WERI-Rb-1 (cell line): ENCODE measurements around the gene ATXN7L3.

Source experiments
- DNase-seq: peaks from one replicate; pipeline ENCODE4 v3.0.0-alpha.2; 2020
- H3K27ac ChIP-seq: fragments of 250-450 bp; sonication (Bioruptor Pico); 2 replicates; pipeline ENCODE4 v1.5.1; 2020; ENCODE audit warnings: mild to moderate bottlenecking, moderate library complexity
- H3K27me3 ChIP-seq: fragments of 250-450 bp; sonication (Bioruptor Pico); 2 replicates; pipeline ENCODE4 v1.5.1; 2021; ENCODE audit warnings: mild to moderate bottlenecking, low read depth, moderate library complexity; ENCODE audit not compliant: insufficient read depth, severe bottlenecking
- H3K36me3 ChIP-seq: fragments of 250-450 bp; sonication (Bioruptor Pico); 2 replicates; pipeline ENCODE4 v1.5.1; 2020; ENCODE audit warnings: mild to moderate bottlenecking, moderate library complexity
- H3K4me3 ChIP-seq: 2 replicates; pipeline ENCODE4 v1.5.1; 2011; ENCODE audit warnings: low read depth, mild to moderate bottlenecking, control low read depth, low read length
- H3K9me3 ChIP-seq: fragments of 250-450 bp; sonication (Bioruptor Pico); 2 replicates; pipeline ENCODE4 v1.5.1; 2021; ENCODE audit warnings: mild to moderate bottlenecking, moderate library complexity; ENCODE audit not compliant: severe bottlenecking
- CTCF ChIP-seq: IDR thresholded peaks from 2 replicates; pipeline ENCODE4 v1.5.1; 2011; ENCODE audit warnings: low read depth, mild to moderate bottlenecking, control low read depth, inconsistent platforms, low read length

Gene ATXN7L3

GRCh38 chr17:44236444-44236991 is 36.8 kb upstream of the ATXN7L3 start:
- H3K27me3 ChIP-seq, result no peaks in the 10 kb centered on the region
- no peak overlapping the region for H3K4me3 ChIP-seq
- TF ChIP-seq CTCF, result no peak
- no peak for DNase-seq
- no peaks in the 10 kb centered on the region for H3K36me3 ChIP-seq
- H3K27ac ChIP-seq, result no peak overlapping the region
- H3K9me3 ChIP-seq, result no peaks in the 10 kb centered on the region

- Histone ChIP-seq H3K27ac (no peak overlapping the region), H3K4me3 (no peak overlapping the region), H3K9me3 (no peaks in the 10 kb centered on the region), H3K36me3 (no peaks in the 10 kb centered on the region), H3K27me3 (no peaks in the 10 kb centered on the region)
- no peak for DNase-seq
- no peak for TF ChIP-seq CTCF
These were observed 35.9 kb upstream of the ATXN7L3 start for GRCh38 chr17:44235583-44235936.

GRCh38 chr17:44233582-44233981 is 33.9 kb upstream of the ATXN7L3 start:
- DNase-seq, result no peak
- Histone ChIP-seq H3K36me3 (no peaks in the 10 kb centered on the region), H3K27me3 (no peaks in the 10 kb centered on the region), H3K27ac (peak overlapping the region; percentile 66), H3K4me3 (no peak overlapping the region), H3K9me3 (no peaks in the 10 kb centered on the region)
- no peak for TF ChIP-seq CTCF

GRCh38 chr17:44232061-44232460 is 32.4 kb upstream of the ATXN7L3 start:
- TF ChIP-seq CTCF, result no peak
- H3K9me3 ChIP-seq, result no peaks in the 10 kb centered on the region

GRCh38 chr17:44230140-44230539 is 30.5 kb upstream of the ATXN7L3 start:
- no peaks in the 10 kb centered on the region for H3K27me3 ChIP-seq
- no peaks in the 10 kb centered on the region for H3K9me3 ChIP-seq
- no peaks in the 10 kb centered on the region for H3K36me3 ChIP-seq
- no peak for TF ChIP-seq CTCF
- no peak for DNase-seq
- H3K4me3 ChIP-seq, result no peak overlapping the region
- no peak overlapping the region for H3K27ac ChIP-seq

More at GRCh38 chr17:44232061-44232460, 32.4 kb upstream of the ATXN7L3 start:
- H3K36me3 ChIP-seq, result no peaks in the 10 kb centered on the region
- no peak overlapping the region for H3K4me3 ChIP-seq
- DNase-seq, result no peak
- no peaks in the 10 kb centered on the region for H3K27me3 ChIP-seq
- peak overlapping the region; percentile 66 for H3K27ac ChIP-seq

GRCh38 chr17:44229090-44229489 is 29.4 kb upstream of the ATXN7L3 start:
- DNase-seq, result no peak
- H3K27ac ChIP-seq, result no peak overlapping the region
- H3K4me3 ChIP-seq, result no peak overlapping the region
- no peaks in the 10 kb centered on the region for H3K9me3 ChIP-seq
- TF ChIP-seq CTCF, result no peak
- no peaks in the 10 kb centered on the region for H3K27me3 ChIP-seq
- H3K36me3 ChIP-seq, result no peaks in the 10 kb centered on the region
